ENCODE results near the gene SGSM2. TPM values are rescaled to one million over a fixed set of nuclear protein-coding genes. Genes with fewer than 3 reads are reported as not detected.

Gene SGSM2
- total RNA-seq, 5 donors from 2014 or later (not counting 1 experiment from before 2014, with no cell fraction given): 124 to 172 (median 160) TPM

- Histone ChIP-seq H3K4me3 (ENCODE audit: control insufficient read depth in 1 of 2, extremely low read depth in 1 of 2, low read length in 1 of 2) (peak within 1 kb of the TSS; percentile 94), H3K36me3 (ENCODE audit: control insufficient read depth in 2 of 2, extremely low read depth in 1 of 2, insufficient read depth in 1 of 2, low read length in 1 of 2) (no peaks in the 10 kb centered on the region), H3K27ac (ENCODE audit: low read length) (peak within 1 kb of the TSS; percentile 99), H3K4me1 (ENCODE audit: control insufficient read depth in 1 of 2, extremely low read depth in 1 of 2, insufficient read depth in 2 of 2, low read length in 2 of 2) (peaks cover 20 to 54% of the 10 kb centered on the region in 2 experiments), H3K9me3 (no peaks in the 10 kb centered on the region), H3K27me3 (replicated peaks in 1 of 2; ENCODE audit: control insufficient read depth in 2 of 2, extremely low read depth in 1 of 2, insufficient read depth in 2 of 2, low read length in 1 of 2) (no peaks in the 10 kb centered on the region)
- DNase-seq (peak in 34 of 35 experiments; percentile 89 to 97 (median 94)), ATAC-seq (replicated peaks in 1 of 4) (peak; percentile 50 to 61 (median 54))
- ChIA-PET CTCF (interaction anchor here (1.1 to 2.0 kb wide), 3 partner anchors 18 to 177 kb away, joined by 3 to 11 read pairs (median 4); no protein-coding TSS in a partner anchor), POLR2A (interaction anchor here (1.0 to 1.5 kb wide), 3 partner anchors 8 to 18 kb away, joined by 3 to 7 read pairs (median 3); no protein-coding TSS in a partner anchor)
- 0% methylated on average over 43 of the region's 51 CpGs for WGBS (ENCODE audit: insufficient coverage)
- Mint-ChIP-seq H3K4me1 (peaks cover 40 to 60% (median 51%) of the 10 kb centered on the region in 3 donors), H3K27me3 (no peaks in the 10 kb centered on the region), H3K4me3 (peak within 1 kb of the TSS; percentile 94 to 99 (median 98)), H3K9me3 (no peaks in the 10 kb centered on the region), H3K36me3 (no peaks in the 10 kb centered on the region), H3K27ac (peak within 1 kb of the TSS; percentile 98 to 99)
These were observed 63.6 kb downstream of the SGSM2 start, which contains the start of gene MNT for GRCh38 chr17:2400877-2401425. Gene MNT, minus strand, starts transcription at chr17:2401060. Its CDS starts 348 bp downstream, at chr17:2400712.

DNA sequence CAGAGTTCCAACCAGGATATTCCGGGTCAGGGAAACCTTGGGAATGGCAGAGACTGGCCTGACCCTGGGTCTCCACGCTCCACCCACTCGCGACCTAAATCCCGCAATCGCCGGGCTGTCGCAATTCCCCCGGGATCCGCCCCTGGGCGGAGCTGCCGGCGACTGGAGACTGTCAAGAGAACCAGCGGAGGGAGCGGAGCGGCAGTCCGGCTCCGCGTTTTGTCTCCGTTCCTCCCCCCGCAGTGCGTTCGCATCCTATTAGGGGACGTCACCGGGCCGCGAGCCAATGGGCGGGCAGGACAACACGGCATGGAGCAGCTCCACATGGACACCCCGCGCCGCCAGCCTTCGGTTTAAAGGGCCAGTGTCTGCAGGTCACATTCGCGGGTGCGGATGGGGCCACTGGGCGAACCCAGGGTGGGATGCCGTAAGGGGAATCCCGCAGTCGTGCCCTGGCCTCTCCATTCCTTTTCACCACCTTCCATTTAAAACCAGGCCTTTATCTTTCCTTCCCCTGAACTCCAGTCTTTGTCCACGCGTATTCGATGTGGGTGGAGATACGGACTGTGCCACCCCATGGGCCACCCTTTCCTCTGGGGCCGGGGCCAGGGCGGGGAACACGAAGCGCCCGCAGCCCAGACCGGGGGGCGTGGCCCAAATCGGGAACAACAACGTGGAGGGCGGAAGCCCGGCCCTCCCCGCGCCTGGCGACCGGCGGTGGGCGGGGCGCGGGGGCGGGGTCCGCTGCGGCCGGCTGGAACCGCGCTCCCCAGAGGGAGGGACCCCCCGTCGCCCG is 64.3 kb downstream of the SGSM2 start:
- Histone ChIP-seq H3K9me3 (no peaks in the 10 kb centered on the region), H3K36me3 (ENCODE audit: control insufficient read depth in 2 of 2, extremely low read depth in 1 of 2, insufficient read depth in 1 of 2, low read length in 1 of 2) (no peaks in the 10 kb centered on the region), H3K4me1 (ENCODE audit: control insufficient read depth in 1 of 2, extremely low read depth in 1 of 2, insufficient read depth in 2 of 2, low read length in 2 of 2) (peaks cover 16 to 47% of the 10 kb centered on the region in 2 experiments), H3K27me3 (replicated peaks in 1 of 2; ENCODE audit: control insufficient read depth in 2 of 2, extremely low read depth in 1 of 2, insufficient read depth in 2 of 2, low read length in 1 of 2) (no peaks in the 10 kb centered on the region), H3K27ac (ENCODE audit: low read length) (peak overlapping the region; percentile 99), H3K4me3 (ENCODE audit: control insufficient read depth in 1 of 2, extremely low read depth in 1 of 2, low read length in 1 of 2) (peak overlapping the region; percentile 77 to 85)
- POLR2A ChIA-PET: interaction anchor here (0.6 to 1.5 kb wide), 6 partner anchors 9 to 213 kb away, joined by 3 to 7 read pairs (median 5); no protein-coding TSS in a partner anchor
- H3K27ac Mint-ChIP-seq: peak overlapping the region; percentile 96 to 99
- WGBS (ENCODE audit: insufficient coverage): under 1% methylated on average over 62 of the region's 72 CpGs
- ATAC-seq (replicated peaks in 1 of 4): peak; percentile 62 to 69 (median 64)
- DNase-seq: peak; percentile 98 to 100 (median 99)
- H3K4me3 Mint-ChIP-seq: peak overlapping the region; percentile 87 to 99 (median 94)
- no peaks in the 10 kb centered on the region for H3K9me3 Mint-ChIP-seq
- CTCF ChIA-PET: interaction anchor here (0.6 to 2.0 kb wide), 8 partner anchors 10 to 384 kb away, joined by 3 to 11 read pairs (median 4); no protein-coding TSS in a partner anchor
- H3K4me1 Mint-ChIP-seq: peaks cover 34 to 58% (median 46%) of the 10 kb centered on the region in 3 donors
- no peaks in the 10 kb centered on the region for H3K27me3 Mint-ChIP-seq
- H3K36me3 Mint-ChIP-seq: no peaks in the 10 kb centered on the region

DNA sequence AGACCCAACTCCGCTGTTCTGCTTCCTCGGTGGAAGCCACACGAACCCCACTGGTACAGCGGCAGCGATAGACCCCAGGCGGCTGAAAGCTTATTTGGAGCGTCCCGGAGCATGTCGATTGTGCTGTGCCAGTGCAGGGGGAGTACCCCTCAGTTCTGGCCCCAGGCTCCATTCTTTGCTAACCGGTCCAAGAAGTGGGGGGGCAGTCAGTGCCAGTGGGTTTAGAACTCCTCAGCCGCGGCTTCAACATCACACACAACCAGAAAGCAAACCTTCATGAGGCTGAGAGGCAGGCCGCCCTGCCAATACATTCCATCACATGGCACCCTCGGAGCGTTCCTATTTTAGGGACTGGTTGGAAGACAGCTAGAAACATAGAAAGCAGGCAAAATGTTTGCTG is 65.2 kb downstream of the SGSM2 start:
- WGBS (ENCODE audit: insufficient coverage): 20% methylated on average over 9 of the region's 15 CpGs
- ChIA-PET CTCF (interaction anchor here (0.6 to 2.0 kb wide), 8 partner anchors 10 to 383 kb away, joined by 3 to 11 read pairs (median 4); no protein-coding TSS in a partner anchor), POLR2A (interaction anchor here (0.6 to 1.5 kb wide), 4 partner anchors 8 to 212 kb away, joined by 3 to 6 read pairs (median 5); no protein-coding TSS in a partner anchor)
- DNase-seq (peak in 1 of 35 experiments; percentile 37), ATAC-seq (replicated peaks in 1 of 4) (no peak)
- Histone ChIP-seq H3K4me1 (ENCODE audit: control insufficient read depth in 1 of 2, extremely low read depth in 1 of 2, insufficient read depth in 2 of 2, low read length in 2 of 2) (peaks cover 11 to 38% of the 10 kb centered on the region in 2 experiments), H3K27ac (ENCODE audit: low read length) (peak overlapping the region; percentile 64), H3K4me3 (ENCODE audit: control insufficient read depth in 1 of 2, extremely low read depth in 1 of 2, low read length in 1 of 2) (peak overlapping the region; percentile 52 to 59), H3K36me3 (ENCODE audit: control insufficient read depth in 2 of 2, extremely low read depth in 1 of 2, insufficient read depth in 1 of 2, low read length in 1 of 2) (no peaks in the 10 kb centered on the region), H3K9me3 (no peaks in the 10 kb centered on the region), H3K27me3 (replicated peaks in 1 of 2; ENCODE audit: control insufficient read depth in 2 of 2, extremely low read depth in 1 of 2, insufficient read depth in 2 of 2, low read length in 1 of 2) (no peaks in the 10 kb centered on the region)
- Mint-ChIP-seq H3K4me1 (peaks cover 28 to 57% (median 41%) of the 10 kb centered on the region in 3 donors), H3K4me3 (peak overlapping the region; percentile 78 to 99 (median 80)), H3K27me3 (no peaks in the 10 kb centered on the region), H3K9me3 (no peaks in the 10 kb centered on the region), H3K36me3 (no peaks in the 10 kb centered on the region), H3K27ac (peak overlapping the region; percentile 81 to 82)

GRCh38 chr17:2403044-2403443 is 65.7 kb downstream of the SGSM2 start:
- Mint-ChIP-seq H3K27me3 (no peaks in the 10 kb centered on the region), H3K4me3 (peak overlapping the region; percentile 78 to 99 (median 80)), H3K27ac (peak overlapping the region; percentile 28 to 81), H3K36me3 (no peaks in the 10 kb centered on the region), H3K4me1 (peaks cover 23 to 52% (median 36%) of the 10 kb centered on the region in 3 donors), H3K9me3 (no peaks in the 10 kb centered on the region)
- Histone ChIP-seq H3K27me3 (replicated peaks in 1 of 2; ENCODE audit: control insufficient read depth in 2 of 2, extremely low read depth in 1 of 2, insufficient read depth in 2 of 2, low read length in 1 of 2) (no peaks in the 10 kb centered on the region), H3K27ac (ENCODE audit: low read length) (no peak overlapping the region), H3K9me3 (no peaks in the 10 kb centered on the region), H3K4me3 (ENCODE audit: control insufficient read depth in 1 of 2, extremely low read depth in 1 of 2, low read length in 1 of 2) (no peak overlapping the region), H3K4me1 (ENCODE audit: control insufficient read depth in 1 of 2, extremely low read depth in 1 of 2, insufficient read depth in 2 of 2, low read length in 2 of 2) (peaks cover 6 to 33% of the 10 kb centered on the region in 2 experiments), H3K36me3 (ENCODE audit: control insufficient read depth in 2 of 2, extremely low read depth in 1 of 2, insufficient read depth in 1 of 2, low read length in 1 of 2) (no peaks in the 10 kb centered on the region)
- ATAC-seq (replicated peaks in 1 of 4) (no peak), DNase-seq (no peak)
- 87% methylated on average over 4 of the region's 4 CpGs for WGBS (ENCODE audit: insufficient coverage)
- ChIA-PET POLR2A (interaction anchor here in 1 of 2 donors (1.4 kb wide), 1 partner anchor 8 kb away, joined by 6 read pairs; no protein-coding TSS in a partner anchor), CTCF (interaction anchor here in 1 of 2 donors (0.7 to 1.6 kb wide), 4 partner anchors 9 to 13 kb away, joined by 3 to 9 read pairs (median 6); no protein-coding TSS in a partner anchor)

DNA sequence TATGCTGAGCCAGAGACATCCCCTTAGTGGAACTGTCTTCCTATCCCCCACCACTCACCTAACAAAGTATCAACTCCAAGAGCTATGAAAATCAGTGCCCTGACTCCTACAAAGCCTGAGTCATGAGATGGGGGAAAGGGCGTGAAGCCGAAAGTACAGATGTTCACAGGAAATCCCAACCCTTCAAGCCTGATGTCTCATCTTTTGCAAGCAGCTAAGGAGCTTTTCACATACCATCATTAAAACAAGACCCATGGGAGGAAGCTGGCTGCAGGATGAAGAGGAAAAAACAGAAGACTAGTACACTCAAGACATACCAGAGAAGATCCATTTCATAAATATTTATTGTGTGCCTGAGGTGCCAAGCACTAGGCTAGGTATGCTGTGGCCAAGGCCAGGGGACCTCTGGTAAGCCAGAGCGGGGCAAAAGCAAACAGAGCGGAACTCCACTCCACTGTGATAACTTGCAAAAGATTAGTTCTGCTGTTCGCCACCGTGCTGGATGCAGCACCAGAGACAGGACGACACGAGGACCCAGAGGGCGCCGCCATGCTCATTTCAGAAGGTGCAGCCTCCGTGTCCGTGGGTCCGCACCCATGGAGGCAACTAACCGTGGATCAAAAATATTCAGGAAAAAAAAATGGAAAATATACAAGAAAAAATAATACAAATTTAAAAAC is 68.1 kb downstream of the SGSM2 start:
- H3K36me3 Mint-ChIP-seq: no peaks in the 10 kb centered on the region
- no peak overlapping the region for H3K4me3 ChIP-seq (ENCODE audit: control insufficient read depth in 1 of 2, extremely low read depth in 1 of 2, low read length in 1 of 2)
- peak overlapping the region in 1 of 2 donors; percentile 1 for H3K27ac Mint-ChIP-seq
- H3K36me3 ChIP-seq (ENCODE audit: control insufficient read depth in 2 of 2, extremely low read depth in 1 of 2, insufficient read depth in 1 of 2, low read length in 1 of 2): no peaks in the 10 kb centered on the region
- ChIA-PET POLR2A (no interaction called here), CTCF (interaction anchor here in 1 of 2 donors (0.7 kb wide), 1 partner anchor 194 kb away, joined by 3 read pairs; no protein-coding TSS in a partner anchor)
- no peak overlapping the region for H3K4me3 Mint-ChIP-seq
- no peaks in the 10 kb centered on the region for H3K9me3 ChIP-seq
- DNase-seq: no peak
- 98% methylated on average over 8 of the region's 14 CpGs for WGBS (ENCODE audit: insufficient coverage)
- peaks cover 11 to 32% (median 23%) of the 10 kb centered on the region in 3 donors for H3K4me1 Mint-ChIP-seq
- no peaks in the 10 kb centered on the region for H3K9me3 Mint-ChIP-seq
- no peaks in the 10 kb centered on the region for H3K27me3 ChIP-seq (replicated peaks in 1 of 2; ENCODE audit: control insufficient read depth in 2 of 2, extremely low read depth in 1 of 2, insufficient read depth in 2 of 2, low read length in 1 of 2)
- H3K27ac ChIP-seq (ENCODE audit: low read length): no peak overlapping the region
- H3K27me3 Mint-ChIP-seq: no peaks in the 10 kb centered on the region
- ATAC-seq (replicated peaks in 1 of 4): no peak
- H3K4me1 ChIP-seq (ENCODE audit: control insufficient read depth in 1 of 2, extremely low read depth in 1 of 2, insufficient read depth in 2 of 2, low read length in 2 of 2): peaks cover 3 to 14% of the 10 kb centered on the region in 2 experiments
